Measurements from ENCODE around the gene SLC5A5.

The SLC5A5 gene

GRCh38 chr19:17926044-17926443 is 54.3 kb downstream of the SLC5A5 start:
- no peak for DNase-seq

- no peak for DNase-seq
These were observed 57.3 kb downstream of the SLC5A5 start for GRCh38 chr19:17929056-17929455.

- DNase-seq = no peak
These were observed 59.9 kb downstream of the SLC5A5 start for GRCh38 chr19:17931532-17932191.

GRCh38 chr19:17932485-17933338 is 61.0 kb downstream of the SLC5A5 start, which contains the start of gene CCDC124:
Gene CCDC124 (plus strand): TSS chr19:17933015. CDS start chr19:17936421, 3,406 bp downstream.
- DNase-seq = peak; percentile 91

DNA sequence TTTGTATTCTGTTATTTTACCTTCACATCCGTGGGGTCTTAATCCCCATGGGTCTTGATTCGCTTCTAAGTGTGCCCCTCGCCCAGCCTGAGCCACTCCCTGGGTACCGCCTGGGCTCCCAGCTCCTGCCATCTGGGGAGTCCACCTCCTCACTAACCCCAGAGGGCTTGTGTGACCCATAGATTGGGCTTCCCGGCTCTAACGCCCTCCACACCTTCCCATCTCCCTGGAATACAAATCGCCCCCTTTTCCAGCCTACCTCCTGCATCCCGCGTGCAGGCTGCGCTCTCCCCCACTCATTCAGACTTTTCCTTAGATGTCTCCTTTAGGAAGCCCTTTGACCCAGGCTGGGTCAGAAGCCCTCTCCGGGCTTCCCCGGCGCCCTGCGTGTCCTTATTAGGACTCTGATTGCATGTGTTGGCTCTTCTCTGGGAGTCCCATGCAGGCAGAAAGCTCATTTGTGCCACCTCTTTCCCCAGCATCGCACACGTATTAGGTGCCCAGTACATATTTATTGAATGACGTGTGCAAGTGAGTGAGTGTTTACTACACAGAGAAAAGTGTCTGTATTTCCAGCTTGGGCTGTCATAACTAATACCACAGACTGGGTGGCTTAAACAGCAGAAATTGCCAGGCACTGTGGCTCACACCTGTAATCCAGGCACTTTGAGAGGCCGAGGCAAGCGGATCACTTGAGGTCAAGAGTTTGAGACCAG is 61.8 kb downstream of the SLC5A5 start:
- DNase-seq = no peak

DNA sequence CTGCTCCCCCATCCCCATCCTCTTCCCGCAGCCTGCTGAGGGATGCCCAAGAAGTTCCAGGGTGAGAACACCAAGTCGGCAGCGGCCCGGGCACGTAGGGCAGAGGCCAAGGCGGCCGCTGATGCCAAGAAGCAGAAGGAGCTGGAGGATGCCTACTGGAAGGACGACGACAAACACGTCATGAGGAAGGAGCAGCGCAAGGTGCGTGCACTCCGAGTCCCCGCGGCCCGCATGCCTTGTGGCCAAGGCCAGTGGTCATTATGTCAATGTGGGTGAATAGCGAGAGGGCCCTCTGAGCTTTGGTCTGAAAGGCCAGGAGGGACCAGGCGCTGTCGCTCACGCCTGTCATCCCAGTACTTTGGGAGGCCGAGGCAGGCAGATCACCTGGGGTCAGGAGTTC is 64.6 kb downstream of the SLC5A5 start:
- no peak for DNase-seq

GRCh38 chr19:17937371-17937900 is 65.7 kb downstream of the SLC5A5 start:
- no peak for DNase-seq

- DNase-seq = peak; percentile 79
These were observed 66.5 kb downstream of the SLC5A5 start for GRCh38 chr19:17938092-17938845.

DNA sequence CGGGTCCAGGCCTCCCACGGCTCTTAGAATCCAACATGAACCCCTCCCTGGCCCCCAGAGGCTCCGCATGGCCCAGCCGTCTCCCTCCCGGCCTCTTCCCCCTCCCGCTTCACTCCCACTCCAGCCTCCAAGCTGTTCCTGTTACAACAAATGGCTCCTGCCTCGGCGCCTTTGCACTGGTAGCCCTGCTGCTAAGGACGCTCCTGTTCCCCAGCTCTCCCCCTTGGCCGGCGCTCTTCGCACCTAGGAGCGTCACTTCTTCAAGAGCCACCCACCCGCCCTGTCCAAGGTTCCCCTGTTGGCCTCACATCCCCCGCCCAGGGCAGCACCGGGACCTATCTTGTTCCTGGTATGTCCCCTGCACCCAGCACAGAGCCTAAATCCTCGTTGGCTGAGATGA is 70.4 kb downstream of the SLC5A5 start:
- DNase-seq = no peak

GRCh38 chr19:17942582-17943273 is 71.0 kb downstream of the SLC5A5 start:
- DNase-seq = no peak

DNA sequence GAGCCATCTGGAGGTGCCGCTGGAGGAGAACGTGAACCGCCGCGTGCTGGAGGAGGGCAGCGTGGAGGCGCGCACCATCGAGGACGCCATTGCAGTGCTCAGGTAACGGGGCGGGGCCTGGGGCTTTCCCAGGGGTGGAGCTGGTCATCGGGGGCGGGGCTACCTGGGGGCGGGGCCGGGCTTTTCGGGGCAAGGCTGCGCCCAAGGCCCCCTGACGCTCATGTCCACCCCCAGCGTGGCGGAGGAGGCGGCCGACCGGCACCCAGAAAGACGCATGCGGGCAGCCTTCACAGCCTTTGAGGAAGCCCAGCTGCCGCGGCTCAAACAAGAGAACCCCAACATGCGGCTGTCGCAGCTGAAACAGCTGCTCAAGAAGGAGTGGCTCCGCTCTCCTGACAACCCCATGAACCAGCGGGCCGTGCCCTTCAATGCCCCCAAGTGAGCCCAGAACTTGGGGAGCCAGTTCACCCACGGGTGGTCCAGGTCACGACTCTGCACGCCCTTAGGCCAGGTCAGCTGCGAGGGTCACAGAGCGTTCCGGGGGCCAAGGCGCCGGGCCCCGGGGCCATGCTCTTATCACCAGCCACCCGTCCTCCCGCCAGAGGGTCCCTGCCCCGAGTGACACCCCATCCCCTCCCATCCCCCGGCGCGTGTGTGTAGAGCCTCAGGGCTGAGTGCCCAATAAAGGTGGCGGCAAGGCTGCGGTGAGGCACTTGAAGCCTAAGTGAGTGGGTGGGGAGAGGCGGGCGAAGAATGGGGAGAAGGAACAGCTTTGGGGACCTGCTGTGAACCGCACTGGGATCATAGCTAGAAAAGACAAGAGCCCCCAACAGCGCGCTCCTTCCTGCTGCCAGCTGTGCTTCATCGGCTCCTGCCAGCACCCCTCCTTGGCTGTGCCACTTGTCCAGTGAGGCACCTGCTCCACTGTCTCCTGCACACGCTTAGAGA is 71.8 kb downstream of the SLC5A5 start:
- no peak for DNase-seq

- DNase-seq = no peak
These were observed 72.6 kb downstream of the SLC5A5 start for GRCh38 chr19:17944301-17944700.

All from activated CD4-positive, alpha-beta T cell treated with anti-CD3 and anti-CD28 coated beads for 1 hour (primary cell).